Right lobe of liver (tissue), 6 donors: ENCODE data around the gene PLIN5. TPM values are rescaled to one million over a fixed set of nuclear protein-coding genes. Genes with fewer than 3 reads are reported as not detected.

ENCODE experiments used
- ATAC-seq, 4 donors: fragments of 200-7000 bp; cut with Tn5 transposase; one replicate each; pipeline ENCODE4 v1.9.1; 2020; ENCODE audit warnings: mild to moderate bottlenecking in 4 of 4, moderate library complexity in 4 of 4
- DNase-seq, 3 donors: peaks; one replicate each; pipeline ENCODE4 v3.0.0-alpha.2; 2020
- H3K27ac ChIP-seq, 3 donors: fragments of 200-600 bp; one replicate each; pipeline ENCODE4 v1.8.0; 2022
- H3K27me3 ChIP-seq, 2 donors: fragments of 200-600 bp; one replicate each; pipeline ENCODE4 v1.8.0; 2022
- H3K36me3 ChIP-seq, 4 donors: fragments of 200-600 bp; sonication (generic) in 1 of 4; one replicate each; pipeline versions ENCODE4 v1.5.1 to v1.8.0; 2017 to 2022; ENCODE audit warnings: control low read depth in 1 of 4
- H3K4me1 ChIP-seq, 4 donors: fragments of 200-600 bp; sonication (generic) in 1 of 4; one replicate each; pipeline versions ENCODE4 v1.5.1 to v1.8.0; 2017 to 2022; ENCODE audit warnings: control low read depth in 1 of 4
- H3K4me3 ChIP-seq, 3 donors: fragments of 200-600 bp; one replicate each; pipeline ENCODE4 v1.8.0; 2022
- H3K9me3 ChIP-seq, 4 donors: fragments of 200-600 bp; sonication (generic) in 1 of 4; one replicate each; pipeline versions ENCODE4 v1.5.1 to v1.8.0; 2017 to 2022; ENCODE audit warnings: control low read depth in 1 of 4
- CTCF ChIP-seq, 4 donors: fragments of 200-600 bp in 3 of 4; fragments of 450-650 bp in 1 of 4; IDR thresholded peaks; one replicate each; pipeline versions ENCODE4 v1.5.1 to v1.8.0; 2016 to 2022; ENCODE audit warnings: antibody characterized with exemption in 4 of 4, mild to moderate bottlenecking in 2 of 4
- POLR2A ChIP-seq: fragments of 450-650 bp; IDR thresholded peaks from one replicate; pipeline ENCODE4 v1.6.1; 2017; ENCODE audit warnings: antibody characterized with exemption, mild to moderate bottlenecking
- WGBS: methylation state at CpG from one replicate; pipeline ENCODE4 v1.1.6; 2018; ENCODE audit warnings: low coverage, low lambda C conversion rate; ENCODE audit not compliant: insufficient coverage; ENCODE audit errors: missing lambda C conversion rate; 5-methylcytosine and 5-hydroxymethylcytosine counted together
- intact Hi-C, 2 donors: fragments of 100-400 bp; cut with DNase I; formaldehyde crosslinking; loops; one replicate each; pipeline versions ENCODE4 v1.11.2 to v1.14.1; 2022
- total RNA-seq, 6 experiments: library from RNA; depleted of rRNA in 2 of 6; stranded (reverse); fragments of >200 nt in 2 of 6; fragmentation: NEBNext Ultra II Directional in 3 of 6; extraction: Animal tissue kit (Norgen Biotek cat#: 25700) in 3 of 6; gene quantifications; one replicate each; pipeline versions ENCODE4 v1.1.0 to v1.2.4, GENCODE V29; 2016 to 2023
- donor health status: DM: no; HTN: yes; CAD: no.
- donor health status: DM: no; HTN: no; CAD: no.
- donor health status: DM: no; HTN: no; CAD: no.
- donor health status: DM: no; HTN: yes; CAD: no.
- donor health status: DM: no; HTN: yes; CAD: no.

Gene PLIN5
- total RNA-seq, 6 experiments from 2014 or later = 35.0 to 149 (median 117) TPM

- DNase-seq = peak in 1 of 3 donors; percentile 71
- no peaks in the 10 kb centered on the region for H3K27me3 ChIP-seq
- H3K4me1 ChIP-seq = no peaks in the 10 kb centered on the region
- H3K27ac ChIP-seq = peak within 1 kb of the TSS in 1 of 3 donors; percentile 50
- intact Hi-C loops = no loop called here
- no peaks in the 10 kb centered on the region for H3K9me3 ChIP-seq
- H3K36me3 ChIP-seq = no peaks in the 10 kb centered on the region
- WGBS = 28% methylated on average over 5 of the region's 13 CpGs
- TF ChIP-seq CTCF (IDR thresholded peaks at IDR 0.05) (no peak), POLR2A (no peak)
- H3K4me3 ChIP-seq = peak within 1 kb of the TSS; percentile 7 to 38 (median 29)
- ATAC-seq = peak; percentile 40 to 61 (median 50)
Measured at GRCh38 chr19:4559569-4559968, 24.5 kb upstream of the PLIN5 start, which contains the start of gene SEMA6B. SEMA6B (minus strand) TSS chr19:4559684; CDS start chr19:4558457, 1,227 bp downstream.

- no peak for DNase-seq
- intact Hi-C loops = no loop called here
- Histone ChIP-seq H3K27ac (peak overlapping the region in 1 of 3 donors; percentile 50), H3K36me3 (no peaks in the 10 kb centered on the region), H3K9me3 (no peaks in the 10 kb centered on the region), H3K27me3 (no peaks in the 10 kb centered on the region), H3K4me1 (no peaks in the 10 kb centered on the region), H3K4me3 (peak overlapping the region in 2 of 3 donors; percentile 29 to 38)
- WGBS = 23% methylated on average over 30 of the region's 44 CpGs
- TF ChIP-seq POLR2A (no peak), CTCF (IDR thresholded peaks at IDR 0.05) (peak; percentile 95 to 100 (median 100))
- ATAC-seq = peak; percentile 14 to 64 (median 43)
Measured at GRCh38 chr19:4557971-4558941, 23.2 kb upstream of the PLIN5 start.

GRCh38 chr19:4557144-4557970, 22.3 kb upstream of the PLIN5 start:
- DNase-seq = no peak
- no peaks in the 10 kb centered on the region for H3K36me3 ChIP-seq
- intact Hi-C loops = no loop called here
- peak overlapping the region in 1 of 3 donors; percentile 38 for H3K27ac ChIP-seq
- 57% methylated on average over 16 of the region's 33 CpGs for WGBS
- no peaks in the 10 kb centered on the region for H3K9me3 ChIP-seq
- TF ChIP-seq POLR2A (no peak), CTCF (IDR thresholded peaks at IDR 0.05) (no peak)
- H3K4me1 ChIP-seq = no peaks in the 10 kb centered on the region
- H3K27me3 ChIP-seq = no peaks in the 10 kb centered on the region
- H3K4me3 ChIP-seq = peak overlapping the region in 1 of 3 donors; percentile 29
- ATAC-seq = peak; percentile 11 to 37 (median 18)

GRCh38 chr19:4556597-4557127, 21.6 kb upstream of the PLIN5 start:
- H3K9me3 ChIP-seq = no peaks in the 10 kb centered on the region
- ATAC-seq (peak; percentile 41 to 72 (median 60)), DNase-seq (peak in 1 of 3 donors; percentile 77)
- no peaks in the 10 kb centered on the region for H3K4me1 ChIP-seq
- no peaks in the 10 kb centered on the region for H3K36me3 ChIP-seq
- H3K27ac ChIP-seq = no peak overlapping the region
- H3K27me3 ChIP-seq = no peaks in the 10 kb centered on the region
- intact Hi-C loops = no loop called here
- TF ChIP-seq POLR2A (no peak), CTCF (IDR thresholded peaks at IDR 0.05) (no peak)
- H3K4me3 ChIP-seq = no peak overlapping the region
- 86% methylated on average over 3 of the region's 25 CpGs for WGBS
